Measurements from ENCODE around the gene UBE2D2.
"Not testable (repeated sequence)": the region's sequence is repeated elsewhere in the genome, so short reads cannot be mapped to it uniquely, and the experiment has no call there.

The UBE2D2 gene

GRCh38 chr5:139549162-139549894, 11.8 kb upstream of the UBE2D2 start:
- no peak for DNase-seq

GRCh38 chr5:139550051-139550872, 10.9 kb upstream of the UBE2D2 start:
- DNase-seq = not testable (repeated sequence)

GRCh38 chr5:139551191-139551889, 9.8 kb upstream of the UBE2D2 start:
- DNase-seq = no peak

GRCh38 chr5:139552893-139553575, 8.1 kb upstream of the UBE2D2 start:
- DNase-seq = no peak

- no peak for DNase-seq
Measured at GRCh38 chr5:139554264-139554663, 6.9 kb upstream of the UBE2D2 start.

GRCh38 chr5:139557811-139558210, 3.3 kb upstream of the UBE2D2 start:
- DNase-seq = no peak

- DNase-seq = no peak
Measured at GRCh38 chr5:139561655-139562451, 714 bp downstream of the UBE2D2 start.

GRCh38 chr5:139562847-139563246, 1.7 kb downstream of the UBE2D2 start:
- no peak for DNase-seq

GRCh38 chr5:139565411-139566305, 4.5 kb downstream of the UBE2D2 start:
- no peak for DNase-seq

GRCh38 chr5:139566611-139567010, 5.5 kb downstream of the UBE2D2 start:
- DNase-seq = no peak

- DNase-seq = no peak
Measured at GRCh38 chr5:139569270-139569955, 8.3 kb downstream of the UBE2D2 start.

GRCh38 chr5:139571543-139571942, 10.4 kb downstream of the UBE2D2 start:
- DNase-seq = no peak

GRCh38 chr5:139571966-139572365, 10.8 kb downstream of the UBE2D2 start:
- no peak for DNase-seq

- no peak for DNase-seq
Measured at GRCh38 chr5:139574641-139575312, 13.6 kb downstream of the UBE2D2 start.

- DNase-seq = no peak
Measured at GRCh38 chr5:139575313-139575646, 14.1 kb downstream of the UBE2D2 start.

- DNase-seq = no peak
Measured at GRCh38 chr5:139575751-139576150, 14.6 kb downstream of the UBE2D2 start.

- DNase-seq = no peak
Measured at GRCh38 chr5:139577689-139578290, 16.7 kb downstream of the UBE2D2 start.

GRCh38 chr5:139578325-139578724, 17.2 kb downstream of the UBE2D2 start:
- no peak for DNase-seq

GRCh38 chr5:139582181-139582580, 21.0 kb downstream of the UBE2D2 start:
- DNase-seq = not testable (repeated sequence)

GRCh38 chr5:139584137-139584536, 23.0 kb downstream of the UBE2D2 start:
- DNase-seq = no peak
